ENCODE results near the gene UBXN4. TPM values are rescaled to one million over a fixed set of nuclear protein-coding genes. Genes with fewer than 3 reads are reported as not detected.

Gene UBXN4
- total and polyA plus RNA-seq, 2 of the 4 experiments (the other 2 are of a cell fraction) = 48.1 to 49.1 TPM

DNA sequence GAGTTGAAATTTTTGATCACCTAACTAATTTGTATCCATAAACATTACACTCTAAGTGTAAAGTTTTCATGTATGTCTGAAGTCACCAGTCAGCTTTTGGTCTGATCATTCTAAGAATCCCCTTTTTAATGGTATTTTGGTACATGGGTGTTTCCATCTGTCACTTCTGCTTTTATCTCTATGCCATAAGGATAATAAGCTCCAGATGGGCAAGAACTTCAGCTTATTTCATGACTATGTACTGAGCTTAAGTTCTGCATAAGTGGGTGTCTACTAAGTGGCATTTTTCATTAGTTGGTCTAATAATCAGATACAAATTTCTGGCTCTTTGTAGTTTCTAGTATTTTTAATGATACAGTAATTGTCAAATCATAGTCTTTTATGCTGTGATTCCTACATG lies 20.4 kb downstream of the UBXN4 start:
- dilution Hi-C loops (cut with HindIII; ENCODE audit: low sequenced_read_pairs, unreplicated experiment) = no loop called here
- Histone ChIP-seq H2BK5ac (ENCODE audit: low read depth, low read length, poor library complexity, severe bottlenecking) (no peak overlapping the region), H4K91ac (ENCODE audit: insufficient read depth, low read depth, low read length) (no peak overlapping the region), H3K9me3 (ENCODE audit: control insufficient read depth, insufficient read depth, low read length) (no peaks in the 10 kb centered on the region; the same call in 1 of the 2 replicates), H3K14ac (replicated peaks; ENCODE audit: low read depth, low read length) (no peak overlapping the region), H3K27me3 (ENCODE audit: control insufficient read depth, insufficient read depth, low read length) (no peaks in the 10 kb centered on the region), H2AK9ac (replicated peaks; ENCODE audit: low read depth, low read length, poor library complexity) (no peak overlapping the region), H3K4me3 (ENCODE audit: insufficient read depth, low read depth, low read length) (no peak overlapping the region), H3K4me2 (ENCODE audit: low read depth, low read length) (no peak overlapping the region), H3K27ac (ENCODE audit: insufficient read depth, low read length) (no peak overlapping the region), H2BK20ac (ENCODE audit: low read depth, low read length) (no peak overlapping the region), H3K4ac (ENCODE audit: low read depth, low read length) (no peak overlapping the region), H4K8ac (ENCODE audit: low read depth in 2 of 2, low read length in 2 of 2) (no peak overlapping the region), H3K4me1 (ENCODE audit: control insufficient read depth, insufficient read depth, low read length) (no peaks in the 10 kb centered on the region), H4K20me1 (ENCODE audit: insufficient read depth, low read length) (no peaks in the 10 kb centered on the region; the same call in 1 of the 2 replicates), H3K9ac (ENCODE audit: low read depth, low read length) (no peak overlapping the region), H3K56ac (ENCODE audit: extremely low read depth, insufficient read depth, low read length) (no peak overlapping the region), H3K23ac (ENCODE audit: low read depth, low read length) (no peak overlapping the region), H3K18ac (ENCODE audit: low read depth, low read length) (no peak overlapping the region), H2AFZ (replicated peaks; ENCODE audit: low read length, poor library complexity) (no peak overlapping the region), H4K5ac (ENCODE audit: low read depth, low read length) (no peak overlapping the region), H2BK120ac (ENCODE audit: low read depth, low read length) (no peak overlapping the region), H2AK5ac (ENCODE audit: low read depth, low read length) (no peak overlapping the region), H3K36me3 (ENCODE audit: control insufficient read depth, insufficient read depth, low read length) (peaks cover 46% of the 10 kb centered on the region), H2BK15ac (ENCODE audit: low read depth, low read length) (no peak overlapping the region), H3K79me1 (ENCODE audit: low read depth in 1 of 2, low read length in 2 of 2) (peaks cover 17 to 21% of the 10 kb centered on the region in 2 experiments), H3K9me1 (ENCODE audit: insufficient read depth, low read length) (peaks cover 3% of the 10 kb centered on the region; the same call in 1 of the 2 replicates)
- CTCF ChIA-PET = interaction anchor here (0.8 to 1.3 kb wide), 2 partner anchors 9 to 10 kb away, joined by 3 read pairs; no protein-coding TSS in a partner anchor
- TF ChIP-seq MAZ (IDR thresholded peaks at IDR 0.05; ENCODE audit: borderline replicate concordance, low read depth, low read length) (no peak), SMC3 (IDR thresholded peaks at IDR 0.05; ENCODE audit: low read depth, low read length) (no peak), BHLHE40 (IDR thresholded peaks at IDR 0.05; ENCODE audit: low read depth, low read length) (no peak)
- BruUV-seq (replicated peaks) = no TSS peak
- DNase-seq = no peak
- in situ Hi-C loops (cut with MboI; ENCODE audit: low sequenced_read_pairs) = no loop called here
- intact Hi-C loops (cut with micrococcal nuclease) = no loop called here
- no peak for ATAC-seq (ENCODE audit: low read depth)
- POLR2A ChIA-PET (ENCODE audit: unreplicated experiment) = no interaction called here

All from IMR-90 (cell line).